NCI-H1694 treated with DMSO at 0.1 percent for 48 hours (cell line): ENCODE measurements around the gene EEPD1.

Source experiments
- DNase-seq: peaks from one replicate; lab custom pipeline; 2025; lab: John Stamatoyannopoulos, UW

EEPD1 gene

DNA sequence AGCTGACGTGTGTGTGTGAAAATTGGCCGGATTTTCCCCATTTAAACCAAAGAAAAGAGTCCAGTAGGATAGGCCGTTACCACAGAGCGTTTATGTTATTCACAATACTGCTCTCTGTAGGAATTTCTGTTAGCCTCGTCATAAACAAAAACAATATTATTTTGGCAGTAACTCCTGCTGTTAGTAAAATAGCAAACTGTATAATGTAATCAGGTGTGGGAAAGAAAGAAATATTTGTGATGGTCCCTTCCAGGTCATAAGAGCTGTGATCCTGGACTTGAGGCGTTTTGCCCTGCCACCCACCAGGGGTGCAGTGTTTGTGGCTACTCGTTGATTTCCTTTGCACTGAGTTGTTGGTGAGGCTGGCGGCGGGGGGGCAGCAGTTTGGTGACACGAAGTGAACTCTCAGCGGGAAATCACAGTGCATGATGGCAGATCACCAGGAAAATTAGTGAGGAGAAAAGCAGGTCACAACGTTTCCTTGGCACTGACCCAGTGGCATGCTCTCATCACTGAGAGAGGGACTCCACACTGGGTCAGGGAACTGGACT lies 2.8 kb downstream of the EEPD1 start:
- peak; percentile 10 for DNase-seq

DNA sequence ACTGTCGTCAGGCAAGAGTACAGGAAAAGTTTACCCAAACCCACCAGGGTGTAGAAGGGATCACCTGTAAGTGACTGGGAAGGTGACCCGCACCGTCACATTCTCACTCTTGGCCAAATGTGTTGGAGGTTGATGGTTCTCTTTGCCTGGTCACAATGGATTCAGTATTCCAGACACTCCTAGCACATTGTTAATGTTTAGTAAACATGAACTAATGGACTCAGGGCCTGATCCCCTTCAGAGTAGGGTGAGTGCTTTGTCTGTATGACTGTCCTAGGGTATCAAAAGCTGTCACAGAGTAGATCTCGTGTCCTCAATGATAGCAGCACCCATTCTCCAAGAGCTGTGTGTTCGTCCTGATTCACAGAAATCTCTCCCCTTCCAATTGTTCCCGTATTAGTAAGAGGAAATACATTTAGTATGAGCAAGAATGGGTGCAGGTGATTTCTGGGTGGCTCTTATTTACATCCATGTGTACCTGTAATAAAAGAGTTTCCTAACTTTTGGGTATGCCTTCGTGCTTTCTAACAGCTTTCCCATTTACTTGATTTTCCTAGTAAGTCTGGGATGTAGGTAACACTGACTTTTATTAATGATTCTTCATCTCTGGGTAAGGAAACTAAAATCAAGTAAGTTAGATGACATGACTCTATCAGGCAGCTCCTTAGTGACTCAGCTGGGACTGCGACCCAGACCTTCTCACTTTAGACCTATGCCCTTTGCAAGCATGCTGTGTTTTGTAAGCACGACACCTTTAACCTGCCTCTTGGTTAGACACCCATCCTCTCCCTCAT lies 4.7 kb downstream of the EEPD1 start:
- DNase-seq: no peak

DNA sequence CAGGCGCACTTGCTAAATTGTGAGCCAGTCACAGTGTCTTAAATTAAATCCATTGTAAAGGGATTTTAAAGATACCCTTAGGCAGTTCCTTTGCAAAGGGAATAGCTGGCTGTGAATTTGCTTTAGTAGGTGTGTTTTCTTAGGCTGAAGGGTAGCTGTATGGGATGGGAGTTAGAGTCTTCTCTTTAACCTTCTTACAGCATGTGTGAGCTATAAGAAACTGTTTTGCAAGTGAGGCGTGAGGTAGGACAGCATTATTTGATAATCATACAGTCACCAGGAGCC lies 5.2 kb downstream of the EEPD1 start:
- no peak for DNase-seq

DNA sequence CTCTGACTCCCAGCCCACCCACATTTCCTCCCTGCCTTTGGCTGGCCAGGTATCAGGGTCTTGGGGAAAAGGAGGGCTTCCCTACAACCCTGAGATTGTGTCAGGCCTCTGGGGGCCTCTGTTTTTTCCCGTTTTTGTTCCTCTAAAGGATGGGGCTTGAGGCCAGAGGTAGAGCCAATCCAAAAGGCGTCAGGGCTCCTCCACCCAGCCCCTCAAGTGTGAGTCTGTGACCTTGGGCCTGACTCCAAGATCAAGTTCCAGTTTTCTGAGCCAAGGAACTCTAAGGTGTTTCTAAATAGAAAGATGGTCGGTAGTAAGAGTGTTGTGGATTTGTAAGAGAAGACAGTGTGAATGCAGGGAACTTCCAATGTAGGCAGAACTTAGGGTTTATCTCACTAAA lies 6.6 kb downstream of the EEPD1 start:
- no peak for DNase-seq

DNA sequence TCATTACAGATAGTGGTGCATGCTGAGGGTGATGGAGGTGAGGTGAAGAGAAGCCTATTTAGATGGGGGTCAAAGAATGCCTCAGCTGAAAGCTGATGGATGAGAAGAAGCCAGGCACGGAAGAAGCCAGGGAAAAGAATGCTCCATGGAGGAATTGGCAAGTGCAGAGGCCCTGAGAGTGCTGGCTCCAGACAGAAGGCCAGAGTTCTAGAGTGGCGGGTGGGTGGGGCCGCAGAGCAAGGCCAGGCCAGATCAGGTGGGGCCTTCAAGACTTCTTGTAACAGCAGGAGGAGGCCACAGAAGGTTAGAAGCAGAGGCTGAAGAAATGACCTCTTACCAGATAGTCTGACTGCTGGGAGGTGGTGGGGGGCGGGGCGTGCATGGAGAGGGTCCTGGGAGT lies 7.3 kb downstream of the EEPD1 start:
- DNase-seq: no peak

DNA sequence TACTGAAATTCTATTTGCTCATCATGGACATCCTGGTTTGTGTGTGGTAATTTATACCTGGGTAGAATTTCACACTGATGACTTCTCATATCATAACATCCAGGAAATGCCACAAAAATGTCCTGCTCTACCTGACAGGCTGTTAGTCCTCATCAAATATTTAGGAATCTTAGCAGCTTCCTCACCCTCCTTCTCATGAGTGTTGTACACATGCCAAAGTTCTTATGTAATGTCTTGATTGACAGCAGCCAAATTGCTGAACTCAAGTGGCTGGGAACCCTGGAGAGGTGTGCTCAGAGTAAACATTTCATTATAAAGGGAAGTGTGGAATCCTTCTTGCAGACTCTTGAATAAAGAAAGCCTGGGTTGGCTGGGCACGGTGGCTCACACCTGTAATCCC lies 8.9 kb downstream of the EEPD1 start:
- DNase-seq: no peak

DNA sequence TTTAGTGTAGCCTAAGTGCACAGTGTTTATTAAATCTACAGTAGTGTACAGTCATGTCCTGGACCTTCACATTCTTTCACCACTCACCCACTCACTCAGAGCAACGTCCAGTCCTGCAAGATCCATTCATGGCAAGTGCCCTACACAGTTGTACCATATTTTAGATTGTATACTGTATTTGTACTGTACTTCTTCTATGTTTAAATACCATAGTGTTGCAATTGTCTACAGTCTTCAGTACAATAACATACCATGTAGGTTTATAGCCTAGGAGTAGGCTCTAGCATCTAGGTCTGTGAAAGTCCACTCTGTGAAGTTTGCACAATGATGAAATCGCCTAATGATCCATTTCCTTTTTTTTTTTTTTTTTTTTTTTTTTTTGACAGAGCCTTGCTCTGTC lies 12.0 kb downstream of the EEPD1 start:
- no peak for DNase-seq

DNA sequence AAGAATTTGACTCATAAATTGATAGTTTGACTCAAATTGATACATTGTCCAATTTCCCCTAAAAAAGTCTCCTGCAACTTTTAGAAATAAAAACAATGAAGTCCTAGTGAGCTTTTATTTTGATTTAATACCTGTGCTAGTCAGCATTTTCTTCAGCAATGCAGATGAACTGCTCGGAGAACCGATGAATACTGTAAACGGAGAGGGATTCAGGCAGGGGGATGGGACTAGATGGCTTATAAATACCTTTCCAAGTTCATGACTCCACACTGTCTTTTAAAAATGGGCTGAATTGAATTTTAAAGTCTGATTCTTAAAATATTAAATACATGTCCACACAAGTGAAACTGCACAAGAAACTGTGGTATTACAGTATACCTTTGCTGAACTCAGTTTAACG lies 12.7 kb downstream of the EEPD1 start:
- DNase-seq: no peak

DNA sequence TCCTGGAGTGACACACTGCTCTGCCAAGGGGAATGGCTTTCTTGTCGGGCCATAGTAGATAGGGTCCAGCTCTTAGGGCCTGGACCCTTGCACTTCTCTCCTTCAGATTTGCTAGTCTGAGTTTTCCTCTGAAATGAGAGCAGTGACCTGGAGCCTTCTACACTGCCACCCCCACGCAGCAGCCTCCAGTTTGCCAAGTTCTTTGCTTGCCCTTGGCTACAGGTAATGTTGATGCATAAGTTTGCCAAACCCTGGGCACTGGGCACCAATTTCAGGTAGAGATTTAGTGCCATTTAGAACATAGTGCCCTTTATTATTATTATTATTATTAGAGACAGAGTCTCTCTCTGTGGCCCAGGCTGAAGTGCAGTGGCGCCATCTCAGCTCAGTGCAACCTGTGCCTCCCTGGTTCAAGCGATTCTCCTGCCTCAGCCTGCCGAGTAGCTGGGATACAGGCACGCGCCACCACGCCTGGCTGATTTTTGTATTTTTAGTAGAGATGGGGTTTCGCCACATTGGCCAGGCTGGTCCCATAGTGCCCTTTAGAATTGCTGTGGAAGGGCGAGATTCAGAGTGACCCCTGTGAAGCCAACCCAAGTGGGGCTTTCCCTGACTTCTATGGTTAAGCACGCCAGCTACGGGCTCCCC lies 14.5 kb downstream of the EEPD1 start:
- no peak for DNase-seq

DNA sequence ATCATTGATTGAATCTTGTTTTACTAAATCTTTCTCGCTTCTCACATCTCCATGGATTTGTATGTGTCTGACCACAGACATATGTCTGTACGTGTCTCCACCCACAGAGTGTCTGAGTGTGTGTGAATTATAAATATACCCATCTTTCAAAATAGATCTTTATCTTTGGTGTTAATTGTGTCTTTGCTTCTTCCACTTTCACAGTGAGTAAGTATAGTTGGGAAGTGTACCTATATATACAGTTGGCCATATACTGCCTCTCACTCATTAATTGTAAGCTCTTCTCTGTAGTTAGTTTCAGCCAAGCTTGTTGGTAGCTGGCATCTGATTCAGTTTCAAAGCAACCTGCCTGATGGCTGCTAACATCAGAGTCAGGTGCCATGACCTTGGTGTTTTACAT lies 18.4 kb downstream of the EEPD1 start:
- no peak for DNase-seq

DNA sequence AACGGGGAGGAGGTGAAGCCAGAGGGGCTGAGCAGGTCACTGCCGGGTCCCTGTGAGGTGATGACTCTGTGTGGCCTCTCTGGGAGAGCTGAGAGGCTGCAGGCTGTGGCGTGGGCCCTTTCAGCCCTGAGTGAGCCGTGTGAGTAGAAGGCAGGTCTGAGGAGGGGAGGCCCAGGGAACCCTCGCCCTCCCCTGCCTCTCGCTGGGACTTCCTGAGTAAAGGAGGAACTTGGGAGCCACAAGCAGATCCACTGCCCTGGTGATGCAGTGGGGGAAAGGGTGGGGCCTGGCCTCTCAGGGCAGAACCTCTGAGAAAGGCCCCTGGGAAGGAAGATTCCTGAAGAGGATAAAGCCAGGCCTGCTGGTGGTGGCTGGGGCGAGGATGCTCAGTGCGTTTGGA lies 22.8 kb downstream of the EEPD1 start:
- DNase-seq: no peak

DNA sequence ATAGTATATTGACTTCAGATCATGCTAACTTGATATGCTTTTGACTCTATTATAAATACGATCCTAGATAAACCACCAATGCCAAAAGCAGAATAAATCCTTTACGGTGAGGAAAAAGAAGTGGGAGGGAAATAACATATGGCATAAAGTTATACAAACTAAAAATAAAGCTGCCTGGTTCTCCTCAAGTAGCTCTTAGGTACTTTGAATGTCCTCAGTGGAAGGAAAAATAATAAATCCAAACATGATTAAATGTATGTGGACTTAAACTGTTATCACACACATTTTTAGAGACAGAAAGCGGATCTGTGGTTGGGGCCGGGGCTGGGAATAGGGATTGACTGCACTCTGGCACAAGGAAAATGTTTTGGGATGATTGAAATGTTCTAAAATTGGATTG lies 23.6 kb downstream of the EEPD1 start:
- DNase-seq: no peak

DNA sequence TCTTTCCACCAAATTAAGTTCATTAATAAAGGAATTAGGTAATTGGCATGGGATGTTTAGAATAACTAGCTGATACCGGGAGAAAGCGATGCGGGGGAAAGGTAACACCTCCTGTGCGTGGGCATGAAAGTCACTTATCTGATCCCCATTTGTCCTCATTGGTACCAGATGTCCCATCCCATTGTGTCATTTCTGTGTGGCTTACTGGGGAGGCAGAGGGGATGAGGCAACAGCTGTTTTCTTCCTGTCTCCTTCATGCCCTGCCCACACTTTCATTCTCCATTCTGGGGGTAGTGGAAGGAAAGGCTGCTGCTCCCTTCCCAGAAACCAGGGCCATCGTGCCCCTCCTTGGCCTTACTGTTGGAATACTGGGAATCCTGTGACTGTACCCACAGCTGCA lies 27.1 kb downstream of the EEPD1 start:
- DNase-seq: peak; percentile 32

DNA sequence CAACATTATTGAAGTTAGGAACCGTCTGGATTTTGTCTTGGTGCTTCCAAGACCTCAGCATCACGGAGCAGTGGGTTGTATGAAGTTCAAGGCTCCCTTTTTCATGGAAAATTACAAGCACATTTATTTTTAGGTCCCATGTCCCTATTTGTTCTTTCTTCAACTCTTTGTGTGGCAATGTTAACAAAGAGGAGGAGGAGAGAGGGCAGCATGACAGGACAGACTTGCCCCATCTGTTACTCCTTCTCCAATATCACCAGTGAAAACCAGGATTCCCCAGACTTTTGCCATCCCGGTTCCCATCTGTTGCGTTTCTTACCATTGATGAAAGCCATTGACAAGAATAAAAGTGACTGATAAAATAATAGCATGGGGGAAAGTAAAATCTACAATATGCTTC lies 28.6 kb downstream of the EEPD1 start:
- peak; percentile 75 for DNase-seq

DNA sequence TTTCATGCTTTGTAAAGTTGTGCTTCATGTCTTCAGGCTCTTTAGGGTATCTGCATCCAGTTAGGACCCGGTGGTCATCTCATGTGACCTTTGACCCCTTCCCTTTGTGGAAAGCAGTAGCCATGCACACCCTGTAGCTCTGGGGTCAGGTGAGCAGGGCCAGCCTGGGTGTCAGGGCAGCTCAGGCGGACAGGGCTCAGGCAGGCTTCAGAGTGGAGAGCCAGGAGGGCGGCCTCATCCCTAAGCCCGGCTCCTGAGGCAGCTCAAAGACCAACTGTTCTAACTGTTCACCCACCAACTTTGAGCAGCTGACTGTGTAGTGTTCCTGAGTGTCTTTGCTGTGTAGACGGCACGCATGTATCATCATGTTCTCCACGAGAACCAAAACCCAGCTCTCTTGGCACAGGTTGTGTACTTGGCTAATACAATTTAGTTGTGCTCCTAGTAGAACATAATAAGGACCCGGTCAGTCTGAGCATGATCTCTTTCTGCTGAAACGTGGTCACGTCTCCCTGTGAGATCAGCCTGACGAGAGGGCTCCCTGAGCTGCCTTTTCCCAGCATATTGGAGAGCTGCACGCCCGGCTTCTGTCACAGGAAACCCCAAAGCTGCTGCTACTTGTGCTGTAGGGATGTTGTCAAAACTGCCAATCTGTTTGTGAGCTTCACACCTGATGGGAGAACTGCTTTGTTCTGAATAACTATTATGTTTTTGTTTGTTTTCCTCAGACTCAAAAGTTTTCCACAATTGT lies 30.0 kb downstream of the EEPD1 start:
- peak; percentile 81 for DNase-seq

DNA sequence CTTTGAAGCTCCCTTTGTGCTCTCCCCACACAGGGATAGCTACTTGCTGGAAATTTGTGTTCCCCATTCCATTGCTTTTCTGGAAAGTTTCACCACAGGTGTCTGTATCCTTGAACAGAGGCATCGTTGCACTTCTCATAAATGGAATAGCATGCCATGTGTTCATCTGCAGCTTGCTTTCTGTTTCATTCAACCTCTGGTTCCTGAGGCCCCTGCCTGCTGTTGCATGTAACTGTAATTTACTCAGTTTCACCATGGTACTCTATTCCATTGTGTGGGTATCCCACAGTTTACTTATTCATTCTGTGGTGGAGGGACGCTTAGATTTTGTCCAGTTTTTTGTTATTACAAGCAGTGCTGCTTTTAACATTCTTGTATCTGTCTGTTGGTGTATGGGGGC lies 32.0 kb downstream of the EEPD1 start:
- DNase-seq: peak; percentile 38

DNA sequence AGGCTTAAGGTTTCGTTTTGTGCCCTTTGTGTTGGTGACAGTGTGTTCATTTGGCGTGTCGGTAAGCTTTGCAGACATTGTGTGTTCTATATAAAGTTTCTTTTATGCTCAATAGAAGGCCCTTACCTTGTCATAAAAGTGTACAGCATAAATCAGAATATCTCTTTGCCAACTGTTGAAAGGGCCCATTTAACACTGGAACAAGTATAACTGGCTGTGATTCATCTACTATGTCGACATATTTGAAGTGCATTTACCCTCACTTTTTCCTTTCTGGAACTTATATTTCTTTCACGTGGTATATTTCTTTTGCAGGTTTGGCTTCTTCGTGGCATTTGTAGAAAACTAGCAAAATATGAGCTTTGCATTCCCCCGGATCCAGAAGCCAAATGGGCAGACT lies 32.7 kb downstream of the EEPD1 start:
- DNase-seq: no peak

DNA sequence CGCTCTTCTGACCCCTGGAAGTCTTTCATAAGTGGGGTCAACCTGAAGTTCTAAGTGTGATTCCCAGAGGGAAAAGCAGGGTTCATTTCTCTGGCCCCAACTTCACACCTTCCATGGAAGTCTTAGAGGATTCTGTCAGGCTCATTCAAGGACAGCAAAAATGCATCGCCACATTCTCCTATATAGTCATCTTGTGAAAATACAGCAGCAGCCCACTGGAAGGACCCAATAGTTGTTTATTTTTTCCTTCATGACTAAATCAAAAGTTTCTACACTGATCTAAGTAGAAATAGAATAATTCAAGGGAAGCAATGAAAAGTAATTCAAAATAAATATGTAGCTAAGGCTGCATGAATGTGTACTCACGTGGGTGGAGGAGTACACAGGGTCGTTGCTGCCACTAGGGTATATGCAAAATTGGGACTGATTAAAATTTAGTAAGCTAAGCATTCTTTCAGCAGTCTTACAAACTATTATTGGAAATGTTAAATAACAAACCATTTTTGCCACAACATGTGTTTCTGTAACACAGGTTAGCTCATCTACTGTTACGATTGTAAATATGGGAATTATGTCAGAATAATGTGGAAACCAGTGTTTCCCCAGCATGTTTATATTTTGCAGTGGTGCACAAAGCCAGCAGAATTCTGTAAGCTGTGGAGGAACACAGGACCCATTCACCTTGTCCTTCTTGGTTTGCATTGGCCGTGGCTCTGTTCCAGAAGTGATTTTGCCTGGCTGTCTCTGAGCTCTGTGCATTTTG lies 33.5 kb downstream of the EEPD1 start:
- DNase-seq: no peak

DNA sequence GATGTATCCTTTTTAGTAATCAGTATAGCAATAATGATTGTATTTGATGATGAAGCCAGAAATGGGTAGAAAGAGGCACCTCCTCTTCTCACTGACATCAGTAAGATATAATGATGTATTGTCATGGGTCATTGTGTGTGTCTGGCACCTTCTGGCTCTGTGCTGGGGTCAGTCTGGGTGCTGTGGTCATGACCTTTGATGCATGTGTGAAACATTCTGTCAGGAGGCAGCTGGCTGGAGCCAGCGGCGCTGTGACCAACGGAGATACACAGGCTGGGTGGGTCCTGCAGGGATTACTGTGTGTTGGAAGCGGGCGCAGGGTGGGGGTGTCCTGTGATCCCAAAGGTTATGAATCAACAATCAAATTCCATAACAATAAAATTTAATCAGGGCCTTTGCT lies 35.2 kb downstream of the EEPD1 start:
- DNase-seq: no peak

DNA sequence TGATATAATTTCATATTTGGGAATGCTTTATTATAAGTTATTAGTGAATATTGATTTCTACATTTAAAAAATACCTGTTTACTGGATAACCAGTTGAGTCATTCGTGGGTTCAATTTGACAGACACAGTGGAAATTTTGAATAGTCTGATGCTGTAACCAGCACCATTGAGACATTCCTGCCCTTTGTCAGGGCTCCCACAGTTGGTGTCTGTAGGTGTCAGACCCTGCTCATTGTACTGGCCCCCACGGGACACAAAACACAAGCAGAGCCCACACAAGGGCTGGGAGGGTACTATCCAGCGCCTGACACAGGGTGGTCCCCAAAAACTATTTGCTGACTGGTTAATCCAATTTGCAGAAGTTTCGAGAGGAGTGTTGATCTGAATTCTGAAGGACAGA lies 35.9 kb downstream of the EEPD1 start:
- no peak for DNase-seq

DNA sequence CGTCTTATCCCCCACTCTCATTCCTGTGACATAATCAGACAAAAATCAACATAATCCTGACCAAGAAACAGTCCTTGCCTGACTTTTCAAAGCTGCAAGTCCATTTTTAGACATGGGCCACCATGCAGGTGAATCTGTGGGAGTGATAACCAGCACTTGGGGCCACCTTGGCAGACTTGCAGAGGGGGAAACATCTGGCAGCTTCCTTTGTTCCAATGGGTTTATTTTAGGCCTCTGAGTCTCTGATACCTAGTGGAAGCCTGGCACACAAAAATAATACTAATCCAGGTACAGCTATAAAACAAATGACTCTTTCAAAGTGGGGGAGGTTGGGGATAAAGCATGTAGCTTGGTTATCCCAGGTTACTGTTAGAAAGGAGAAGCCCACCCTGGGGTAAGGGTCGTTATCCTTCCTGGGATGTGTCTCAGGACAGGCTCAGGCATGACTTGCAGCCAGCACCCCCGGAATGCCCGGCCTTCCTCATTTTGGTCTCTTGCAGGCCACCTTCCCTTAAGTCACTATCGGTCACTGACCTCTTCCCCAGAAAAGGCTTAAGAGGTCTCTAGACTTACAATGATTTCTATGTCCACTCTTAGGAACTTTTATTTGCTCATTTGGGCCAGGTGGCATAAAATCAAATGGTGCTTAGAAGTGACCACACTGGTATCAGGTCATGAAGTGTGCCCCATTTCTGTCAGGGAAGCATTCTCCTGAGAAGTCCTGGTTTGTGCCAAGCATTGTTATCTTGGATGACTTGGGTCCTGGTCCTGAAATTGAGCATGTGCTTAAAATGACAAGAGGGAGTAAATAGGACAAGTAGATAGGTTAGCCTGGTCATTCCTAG lies 37.6 kb downstream of the EEPD1 start:
- no peak for DNase-seq
